ENCODE results near the gene PPTC7. TPM values are rescaled to one million over a fixed set of nuclear protein-coding genes. Genes with fewer than 3 reads are reported as not detected.
"Not testable (repeated sequence)": the region's sequence is repeated elsewhere in the genome, so short reads cannot be mapped to it uniquely, and the experiment has no call there.

The PPTC7 gene
- total RNA-seq, 1 donor from 2014 or later, result 39.8 TPM

GRCh38 chr12:110590059-110590458 is 6.9 kb upstream of the PPTC7 start:
- intact Hi-C loops (cut with micrococcal nuclease), result loop anchor here (2.0 kb wide), 1 partner anchor 37 kb away; no protein-coding TSS in a partner anchor

GRCh38 chr12:110587102-110587501 is 4.0 kb upstream of the PPTC7 start:
- intact Hi-C loops (cut with micrococcal nuclease), result loop anchor here (10.0 kb wide), 3 partner anchors 512 to 848 kb away; partner anchors contain the start of genes ANKRD13A and GIT2

GRCh38 chr12:110585231-110585799 is 2.2 kb upstream of the PPTC7 start:
- intact Hi-C loops (cut with micrococcal nuclease), result loop anchor here (10.0 kb wide), 3 partner anchors 511 to 849 kb away; partner anchors contain the start of genes ANKRD13A and GIT2

GRCh38 chr12:110582276-110583136 is 612 bp downstream of the PPTC7 start:
- intact Hi-C loops (cut with micrococcal nuclease), result loop anchor here (1.0 to 10.0 kb wide), 13 partner anchors 9 to 852 kb away; partner anchors contain the start of genes ANAPC7, ANKRD13A, ATP2A2 and FAM216A

- intact Hi-C loops (cut with micrococcal nuclease), result loop anchor here (2.0 to 10.0 kb wide), 6 partner anchors 33 to 853 kb away; partner anchors contain the start of genes ANAPC7, ANKRD13A, ATP2A2 and GIT2
Measured at GRCh38 chr12:110581931-110582275, 1.2 kb downstream of the PPTC7 start.

- intact Hi-C loops (cut with micrococcal nuclease), result loop anchor here (5.0 to 10.0 kb wide), 5 partner anchors 177 to 855 kb away; partner anchors contain the start of genes ANAPC7, ANKRD13A, ATP2A2 and GIT2
Measured at GRCh38 chr12:110579535-110580253, 3.4 kb downstream of the PPTC7 start.

- intact Hi-C loops (cut with micrococcal nuclease), result loop anchor here (1.0 kb wide), 5 partner anchors 12 to 111 kb away; partner anchors contain the start of genes FAM216A, GPN3, RAD9B and VPS29
Measured at GRCh38 chr12:110578694-110579534, 4.2 kb downstream of the PPTC7 start.

- intact Hi-C loops (cut with micrococcal nuclease), result loop anchor here (1.0 kb wide), 5 partner anchors 13 to 110 kb away; partner anchors contain the start of genes FAM216A, GPN3, RAD9B and VPS29
Measured at GRCh38 chr12:110577864-110578693, 5.0 kb downstream of the PPTC7 start.

GRCh38 chr12:110576504-110576903 is 6.6 kb downstream of the PPTC7 start:
- intact Hi-C loops (cut with micrococcal nuclease), result no loop called here

GRCh38 chr12:110575326-110575725 is 7.8 kb downstream of the PPTC7 start:
- intact Hi-C loops (cut with micrococcal nuclease), result no loop called here

GRCh38 chr12:110574717-110575230 is 8.3 kb downstream of the PPTC7 start:
- intact Hi-C loops (cut with micrococcal nuclease), result not testable (repeated sequence)

- intact Hi-C loops (cut with micrococcal nuclease), result no loop called here
Measured at GRCh38 chr12:110574044-110574443, 9.1 kb downstream of the PPTC7 start.

- intact Hi-C loops (cut with micrococcal nuclease), result not testable (repeated sequence)
Measured at GRCh38 chr12:110570798-110571197, 12.3 kb downstream of the PPTC7 start.

GRCh38 chr12:110569838-110570237 is 13.3 kb downstream of the PPTC7 start:
- intact Hi-C loops (cut with micrococcal nuclease), result not testable (repeated sequence)

- intact Hi-C loops (cut with micrococcal nuclease), result no loop called here
Measured at GRCh38 chr12:110568752-110569151, 14.4 kb downstream of the PPTC7 start.

GRCh38 chr12:110566993-110567392 is 16.1 kb downstream of the PPTC7 start:
- intact Hi-C loops (cut with micrococcal nuclease), result no loop called here

- intact Hi-C loops (cut with micrococcal nuclease), result no loop called here
Measured at GRCh38 chr12:110565894-110566871, 16.9 kb downstream of the PPTC7 start.

- intact Hi-C loops (cut with micrococcal nuclease), result loop anchor here (5.0 kb wide), 1 partner anchor 62 kb away; the partner anchor contains the start of genes RAD9B and VPS29
Measured at GRCh38 chr12:110564471-110564991, 18.6 kb downstream of the PPTC7 start.

All from T-helper 1 cell treated with Interleukin-12 subunit alpha and Interleukin-12 subunit beta and Interleukin-4 antibody, amounts not matched to agents 30 ng/mL and 1 ng/mL, for 36 hours (primary cell).